PC-9 (cell line): ENCODE data around the gene IYD. TPM values are rescaled to one million over a fixed set of nuclear protein-coding genes. Genes with fewer than 3 reads are reported as not detected.
A peak's percentile ranks its signal among the peaks of the same experiment; 100 is the strongest.

Experiments used
- BruUV-seq: library from RNA; stranded (reverse); fragments of 400-500 nt; replicated peaks from 2 replicates; lab custom pipeline; 2021; lab: Mats Ljungman, UMichigan
- CTCF ChIA-PET: fragments of 300-600 bp; sonication (Branson Sonifier 250); formaldehyde crosslinking; loops from one replicate; lab custom pipeline; 2022; ENCODE audit warnings: antibody characterized with exemption; lab: Charles Lee
- POLR2A ChIA-PET: fragments of 300-600 bp; sonication (Branson Sonifier 250); formaldehyde crosslinking; loops from one replicate; lab custom pipeline; 2022; ENCODE audit warnings: antibody characterized with exemption; ENCODE audit not compliant: unreplicated experiment; lab: Charles Lee
- DNase-seq, 2 experiments: peaks; one replicate each; pipeline versions ENCODE4 v3.0.0 to v3.0.0-alpha.2; 2015 to 2022; ENCODE audit warnings: mixed read lengths in 1 of 2
- H2AFZ ChIP-seq: fragments of 200-600 bp; sonication (generic); 2 replicates; pipeline ENCODE4 v1.8.1; 2017; ENCODE audit warnings: antibody characterized with exemption
- H3F3A ChIP-seq: fragments of 200-600 bp; sonication (generic); 2 replicates; pipeline ENCODE4 v1.8.1; 2017; ENCODE audit warnings: antibody characterized with exemption, mild to moderate bottlenecking, low read depth; ENCODE audit not compliant: insufficient read depth
- H3K27ac ChIP-seq: fragments of 200-600 bp; sonication (generic); 2 replicates; pipeline ENCODE4 v1.6.1; 2016; ENCODE audit warnings: mixed run types
- H3K27me3 ChIP-seq: fragments of 200-600 bp; sonication (generic); 2 replicates; pipeline ENCODE4 v1.6.1; 2016; ENCODE audit warnings: low read depth, mixed run types; ENCODE audit not compliant: insufficient read depth
- H3K36me3 ChIP-seq: fragments of 200-600 bp; sonication (generic); 2 replicates; pipeline ENCODE4 v1.6.1; 2016; ENCODE audit warnings: low read depth, mixed run types
- H3K4me1 ChIP-seq: fragments of 200-600 bp; sonication (generic); replicated peaks from 2 replicates; pipeline ENCODE4 v1.6.1; 2016; ENCODE audit warnings: mixed run types; ENCODE audit not compliant: insufficient read depth
- H3K4me2 ChIP-seq: fragments of 200-600 bp; sonication (generic); 2 replicates; pipeline ENCODE4 v1.6.1; 2017; ENCODE audit warnings: mixed run types
- H3K4me3 ChIP-seq: fragments of 200-600 bp; sonication (generic); 2 replicates; pipeline ENCODE4 v1.6.1; 2016; ENCODE audit warnings: mixed run types
- H3K79me2 ChIP-seq: fragments of 200-600 bp; sonication (generic); 2 replicates; pipeline ENCODE4 v1.6.1; 2017; ENCODE audit warnings: low read depth, mixed run types
- H3K9me2 ChIP-seq: fragments of 200-600 bp; sonication (generic); 2 replicates; pipeline ENCODE4 v1.8.1; 2017; ENCODE audit warnings: mild to moderate bottlenecking; ENCODE audit not compliant: insufficient read depth
- H3K9me3 ChIP-seq: fragments of 200-600 bp; sonication (generic); 2 replicates; pipeline ENCODE4 v1.8.1; 2016; ENCODE audit warnings: low read depth; ENCODE audit not compliant: insufficient read depth
- H4K20me1 ChIP-seq: fragments of 200-600 bp; sonication (generic); 2 replicates; pipeline ENCODE4 v1.8.1; 2017; ENCODE audit not compliant: insufficient read depth
- EZH2 ChIP-seq: fragments of 200-600 bp; sonication (generic); IDR thresholded peaks from 2 replicates; pipeline ENCODE4 v1.8.0; 2017; ENCODE audit warnings: antibody characterized with exemption, low read depth
- intact Hi-C: fragments of 100-400 bp; cut with micrococcal nuclease; formaldehyde crosslinking; loops from one replicate; pipeline ENCODE4 v1.10.0; 2022; ENCODE audit not compliant: unreplicated experiment
- total RNA-seq: library from RNA; stranded (reverse); gene quantifications from 2 replicates; pipeline ENCODE4 v1.2.3, GENCODE V29; 2021
- TF ChIP-seq, protein P1 (sequence below): fragments of 200-600 bp; sonication (generic); conservative IDR thresholded peaks from 2 replicates; pipeline ENCODE4 v1.6.1; 2017; ENCODE audit warnings: mixed run types, antibody characterized with exemption, mild to moderate bottlenecking, moderate library complexity

Gene IYD
- total RNA-seq, 1 experiment from 2014 or later = not detected

- Histone ChIP-seq H4K20me1 (no peaks in the 10 kb centered on the region), H3F3A (peaks cover 6% of the 10 kb centered on the region), H3K9me3 (0 out of 2 replicates have a peak, but pooled peaks cover 3% of the 10 kb centered on the region), H3K4me1 (peaks cover 27% of the 10 kb centered on the region), H3K4me3 (no peak overlapping the region), H3K27me3 (no peaks in the 10 kb centered on the region), H3K27ac (peak overlapping the region; percentile 27; the same call in 1 of the 2 replicates), H3K36me3 (no peaks in the 10 kb centered on the region), H3K4me2 (0 out of 2 replicates have a peak overlapping the region, but pooled peaks have one; percentile 35), H3K79me2 (no peaks in the 10 kb centered on the region), H3K9me2 (no peaks in the 10 kb centered on the region), H2AFZ (no peak overlapping the region)
- no peak for TF ChIP-seq EZH2
- TF ChIP-seq, protein P1, sequence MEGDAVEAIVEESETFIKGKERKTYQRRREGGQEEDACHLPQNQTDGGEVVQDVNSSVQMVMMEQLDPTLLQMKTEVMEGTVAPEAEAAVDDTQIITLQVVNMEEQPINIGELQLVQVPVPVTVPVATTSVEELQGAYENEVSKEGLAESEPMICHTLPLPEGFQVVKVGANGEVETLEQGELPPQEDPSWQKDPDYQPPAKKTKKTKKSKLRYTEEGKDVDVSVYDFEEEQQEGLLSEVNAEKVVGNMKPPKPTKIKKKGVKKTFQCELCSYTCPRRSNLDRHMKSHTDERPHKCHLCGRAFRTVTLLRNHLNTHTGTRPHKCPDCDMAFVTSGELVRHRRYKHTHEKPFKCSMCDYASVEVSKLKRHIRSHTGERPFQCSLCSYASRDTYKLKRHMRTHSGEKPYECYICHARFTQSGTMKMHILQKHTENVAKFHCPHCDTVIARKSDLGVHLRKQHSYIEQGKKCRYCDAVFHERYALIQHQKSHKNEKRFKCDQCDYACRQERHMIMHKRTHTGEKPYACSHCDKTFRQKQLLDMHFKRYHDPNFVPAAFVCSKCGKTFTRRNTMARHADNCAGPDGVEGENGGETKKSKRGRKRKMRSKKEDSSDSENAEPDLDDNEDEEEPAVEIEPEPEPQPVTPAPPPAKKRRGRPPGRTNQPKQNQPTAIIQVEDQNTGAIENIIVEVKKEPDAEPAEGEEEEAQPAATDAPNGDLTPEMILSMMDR = no peak
- no TSS peak for BruUV-seq
- intact Hi-C loops = no loop called here
- ChIA-PET CTCF (no interaction called here), POLR2A (no interaction called here)
- DNase-seq = peak; percentile 36 to 82
Observed at GRCh38 chr6:150403458-150404246, 34.8 kb downstream of the IYD start.

GRCh38 chr6:150406948-150407347 is 38.1 kb downstream of the IYD start:
- Histone ChIP-seq H3K27me3 (no peaks in the 10 kb centered on the region), H3K4me3 (no peak overlapping the region), H3K4me2 (peak overlapping the region; percentile 36), H3K36me3 (no peaks in the 10 kb centered on the region), H4K20me1 (no peaks in the 10 kb centered on the region), H3F3A (peaks cover 6% of the 10 kb centered on the region), H3K9me3 (0 out of 2 replicates have a peak, but pooled peaks cover 3% of the 10 kb centered on the region), H2AFZ (no peak overlapping the region), H3K79me2 (no peaks in the 10 kb centered on the region), H3K4me1 (peaks cover 38% of the 10 kb centered on the region), H3K9me2 (no peaks in the 10 kb centered on the region), H3K27ac (peak overlapping the region; percentile 46)
- BruUV-seq = no TSS peak
- DNase-seq = peak in 1 of 2 experiments; percentile 75
- ChIA-PET POLR2A (no interaction called here), CTCF (no interaction called here)
- intact Hi-C loops = no loop called here
- TF ChIP-seq, protein P1 = no peak
- no peak for TF ChIP-seq EZH2

DNA sequence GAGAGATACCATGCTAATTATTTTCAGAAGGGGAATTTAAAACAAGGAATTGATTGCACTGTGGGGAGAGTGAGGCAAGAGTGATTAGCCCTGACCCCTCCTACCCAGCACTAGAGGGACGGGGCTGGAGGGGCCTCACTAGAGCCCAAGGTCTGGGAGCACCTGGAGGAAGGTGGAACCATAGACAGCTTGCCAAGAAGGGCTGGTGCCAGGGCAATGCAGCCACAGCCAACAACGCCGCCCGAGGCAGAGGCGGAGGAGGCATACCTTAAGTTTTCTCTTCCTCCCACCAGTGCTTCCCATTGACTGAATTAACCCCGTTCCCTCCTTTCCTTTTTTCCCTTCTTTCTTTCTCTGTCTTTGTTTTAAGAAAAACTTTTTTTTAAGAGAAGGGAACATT is 40.0 kb downstream of the IYD start:
- intact Hi-C loops = no loop called here
- Histone ChIP-seq H2AFZ (no peak overlapping the region), H4K20me1 (no peaks in the 10 kb centered on the region), H3K9me3 (0 out of 2 replicates have a peak, but pooled peaks cover 3% of the 10 kb centered on the region), H3K27me3 (no peaks in the 10 kb centered on the region), H3K27ac (no peak overlapping the region), H3K4me2 (no peak overlapping the region), H3F3A (peaks cover 6% of the 10 kb centered on the region; the same call in 1 of the 2 replicates), H3K9me2 (no peaks in the 10 kb centered on the region), H3K4me3 (no peak overlapping the region), H3K36me3 (no peaks in the 10 kb centered on the region), H3K79me2 (no peaks in the 10 kb centered on the region), H3K4me1 (peaks cover 31% of the 10 kb centered on the region)
- TF ChIP-seq, protein P1 = no peak
- TF ChIP-seq EZH2 = no peak
- BruUV-seq = no TSS peak
- POLR2A ChIA-PET = no interaction called here
- CTCF ChIA-PET = no interaction called here
- DNase-seq = no peak
